SK-N-SH (cell line): ENCODE measurements around the gene CA10. TPM values are rescaled to one million over a fixed set of nuclear protein-coding genes. Genes with fewer than 3 reads are reported as not detected.

Experiments used
- CTCF ChIA-PET: fragments of 300-600, 350-600 bp; formaldehyde crosslinking; extraction: SDS; loops from one replicate; lab custom pipeline; 2021; lab: Yijun Ruan, JAX
- POLR2A ChIA-PET: fragments of 350-600 bp; sonication (Branson Sonifier 250); formaldehyde crosslinking; extraction: SDS; loops from one replicate; lab custom pipeline; 2020; ENCODE audit warnings: antibody characterized with exemption, inconsistent platforms; lab: Yijun Ruan, JAX
- DNase-seq: peaks from one replicate; pipeline ENCODE4 v3.0.0; 2012
- H2AFZ ChIP-seq: fragments of 200-600 bp; sonication (generic); 2 replicates; pipeline ENCODE4 v1.8.1; 2016; ENCODE audit warnings: antibody characterized with exemption, mild to moderate bottlenecking, low read depth
- H3F3A ChIP-seq: fragments of 200-600 bp; sonication (generic); replicated peaks from 2 replicates; pipeline ENCODE3; 2016; ENCODE audit warnings: antibody characterized with exemption, mild to moderate bottlenecking; ENCODE audit not compliant: insufficient read depth
- H3K27ac ChIP-seq, 2 experiments: fragments of 200-500 bp in 1 of 2; fragments of 200-600 bp in 1 of 2; sonication (Bioruptor generic) in 1 of 2; sonication (generic), shearing (Covaris generic) in 1 of 2; 2 replicates each; pipeline versions ENCODE4 v1.5.1 to v1.6.1; 2014 to 2016; ENCODE audit warnings: low read depth in 2 of 2, inconsistent platforms in 1 of 2, low read length in 1 of 2, mild to moderate bottlenecking in 1 of 2, mixed read lengths in 1 of 2
- H3K27me3 ChIP-seq: fragments of 200-600 bp; sonication (generic), shearing (Covaris generic); 2 replicates; pipeline ENCODE4 v1.6.1; 2016; ENCODE audit warnings: mixed run types; ENCODE audit not compliant: insufficient read depth
- H3K36me3 ChIP-seq, 2 experiments: fragments of 200-500 bp in 1 of 2; fragments of 200-600 bp in 1 of 2; sonication (Bioruptor generic) in 1 of 2; sonication (generic) in 1 of 2; replicated peaks in 1 of 2; 2 replicates each; pipeline versions ENCODE3 to v1.5.1; 2014 to 2016; ENCODE audit warnings: low read length in 1 of 2, mild to moderate bottlenecking in 1 of 2; ENCODE audit not compliant: insufficient read depth in 2 of 2, control insufficient read depth in 1 of 2
- H3K4me1 ChIP-seq, 2 experiments: fragments of 200-500 bp in 1 of 2; fragments of 200-600 bp in 1 of 2; sonication (Bioruptor generic) in 1 of 2; sonication (generic), shearing (Covaris generic) in 1 of 2; 2 replicates each; pipeline versions ENCODE4 v1.5.1 to v1.6.1; 2014 to 2016; ENCODE audit warnings: low read depth in 1 of 2, low read length in 1 of 2, mixed run types in 1 of 2; ENCODE audit not compliant: insufficient read depth in 2 of 2, control insufficient read depth in 1 of 2
- H3K4me2 ChIP-seq: fragments of 200-600 bp; sonication (generic), shearing (Covaris generic); 2 replicates; pipeline ENCODE4 v1.6.1; 2017; ENCODE audit warnings: mixed run types
- H3K4me3 ChIP-seq, 2 experiments: fragments of 200-500 bp in 1 of 2; fragments of 200-600 bp in 1 of 2; sonication (Bioruptor generic) in 1 of 2; sonication (generic), shearing (Covaris generic) in 1 of 2; 2 replicates each; pipeline versions ENCODE4 v1.5.1 to v1.8.1; 2014 to 2016; ENCODE audit warnings: low read depth in 2 of 2, inconsistent platforms in 1 of 2, low read length in 1 of 2, mild to moderate bottlenecking in 1 of 2, mixed read lengths in 1 of 2, moderate library complexity in 1 of 2
- H3K79me2 ChIP-seq: fragments of 200-600 bp; sonication (generic); 2 replicates; pipeline ENCODE4 v1.8.1; 2017; ENCODE audit warnings: mild to moderate bottlenecking; ENCODE audit not compliant: insufficient read depth
- H3K9ac ChIP-seq: fragments of 200-600 bp; sonication (generic); 2 replicates; pipeline ENCODE4 v1.6.1; 2017; ENCODE audit warnings: mixed run types
- H3K9me2 ChIP-seq: fragments of 200-600 bp; sonication (generic); 2 replicates; pipeline ENCODE4 v1.6.1; 2017; ENCODE audit warnings: mixed run types
- H3K9me3 ChIP-seq: fragments of 200-600 bp; sonication (generic); 2 replicates; pipeline ENCODE4 v1.6.1; 2017; ENCODE audit warnings: mixed run types, mild to moderate bottlenecking, moderate library complexity
- H4K20me1 ChIP-seq: fragments of 200-600 bp; sonication (generic); 2 replicates; pipeline ENCODE4 v1.6.1; 2017; ENCODE audit warnings: mild to moderate bottlenecking, mixed run types; ENCODE audit not compliant: insufficient read depth
- ELF1 ChIP-seq: IDR thresholded peaks from 2 replicates; pipeline ENCODE4 v1.4.0; 2012
- FOXM1 ChIP-seq: IDR thresholded peaks from 2 replicates; pipeline ENCODE4 v1.4.0; 2012; ENCODE audit warnings: low read depth, mild to moderate bottlenecking
- GABPA ChIP-seq: IDR thresholded peaks from 2 replicates; pipeline ENCODE4 v1.4.0; 2012; ENCODE audit warnings: low read depth, mild to moderate bottlenecking
- JUND ChIP-seq: IDR thresholded peaks from 2 replicates; pipeline ENCODE4 v1.4.0; 2012
- MXI1 ChIP-seq: IDR thresholded peaks from 2 replicates; pipeline ENCODE4 v1.6.1; 2012; ENCODE audit warnings: mild to moderate bottlenecking, low read depth, low read length, improper control_type of control experiment
- NRF1 ChIP-seq: IDR thresholded peaks from 2 replicates; pipeline ENCODE4 v1.6.1; 2012; ENCODE audit warnings: low read depth, mild to moderate bottlenecking, low read length
- POLR2AphosphoS5 ChIP-seq: IDR thresholded peaks from 2 replicates; pipeline ENCODE4 v1.6.1; 2012; ENCODE audit warnings: low read depth, low read length
- RAD21 ChIP-seq: IDR thresholded peaks from 2 replicates; pipeline ENCODE4 v1.6.1; 2012; ENCODE audit warnings: mild to moderate bottlenecking, low read length
- RCOR1 ChIP-seq: fragments of 150-350 bp; IDR thresholded peaks from 2 replicates; pipeline ENCODE4 v1.6.1; 2017; ENCODE audit warnings: antibody characterized with exemption, low read length
- RFX5 ChIP-seq: IDR thresholded peaks from 2 replicates; pipeline ENCODE4 v1.6.1; 2012; ENCODE audit warnings: mild to moderate bottlenecking, improper control_type of control experiment, low read length
- RXRA ChIP-seq: IDR thresholded peaks from 2 replicates; pipeline ENCODE4 v1.4.0; 2012; ENCODE audit warnings: low read depth, mild to moderate bottlenecking, borderline replicate concordance
- SIN3A ChIP-seq: IDR thresholded peaks from 2 replicates; pipeline ENCODE4 v1.6.1; 2012; ENCODE audit warnings: low read depth, mild to moderate bottlenecking, low read length, moderate library complexity, borderline replicate concordance
- SMC3 ChIP-seq: IDR thresholded peaks from 2 replicates; pipeline ENCODE4 v1.6.1; 2012; ENCODE audit warnings: low read depth, low read length, improper control_type of control experiment
- TAF1 ChIP-seq: IDR thresholded peaks from 2 replicates; pipeline ENCODE4 v1.6.1; 2012; ENCODE audit warnings: low read depth, mild to moderate bottlenecking, low read length, moderate library complexity, borderline replicate concordance
- TEAD4 ChIP-seq: IDR thresholded peaks from 2 replicates; pipeline ENCODE4 v1.4.0; 2012; ENCODE audit warnings: mild to moderate bottlenecking, borderline replicate concordance; ENCODE audit not compliant: insufficient read depth
- WGBS: methylation state at CpG from one replicate; pipeline ENCODE4 v1.1.6; 2017; ENCODE audit warnings: low lambda C conversion rate; 5-methylcytosine and 5-hydroxymethylcytosine counted together
- polyA plus RNA-seq, 3 experiments: library from polyadenylated mRNA; depleted of rRNA; stranded (reverse); fragments of >200 nt; gene quantifications; 2 replicates each; pipeline ENCODE4 v1.2.3, GENCODE V29; 2012
- TF ChIP-seq, protein P1 (sequence below): IDR thresholded peaks from 2 replicates; pipeline ENCODE4 v1.6.1; 2012; ENCODE audit warnings: mild to moderate bottlenecking, low read depth, low read length, moderate library complexity
- TF ChIP-seq, protein P2 (sequence below): fragments of 150-350 bp; IDR thresholded peaks from 2 replicates; pipeline ENCODE4 v1.6.1; 2017; ENCODE audit warnings: antibody characterized with exemption, low read length, low read depth, borderline replicate concordance
- TF ChIP-seq, protein P3 (sequence below): IDR thresholded peaks from 2 replicates; pipeline ENCODE4; 2012
- TF ChIP-seq, protein P4 (sequence below): fragments of 150-350 bp; IDR thresholded peaks from 2 replicates; pipeline ENCODE4 v1.6.1; 2016; ENCODE audit warnings: mild to moderate bottlenecking, low read depth, low read length
- TF ChIP-seq, protein P5 (sequence below): IDR thresholded peaks from 2 replicates; pipeline ENCODE4 v1.4.0; 2012; ENCODE audit warnings: low read depth, borderline replicate concordance

The CA10 gene
- polyA plus RNA-seq, 1 of the 3 experiments (the other 2 are of a cell fraction): not detected

DNA sequence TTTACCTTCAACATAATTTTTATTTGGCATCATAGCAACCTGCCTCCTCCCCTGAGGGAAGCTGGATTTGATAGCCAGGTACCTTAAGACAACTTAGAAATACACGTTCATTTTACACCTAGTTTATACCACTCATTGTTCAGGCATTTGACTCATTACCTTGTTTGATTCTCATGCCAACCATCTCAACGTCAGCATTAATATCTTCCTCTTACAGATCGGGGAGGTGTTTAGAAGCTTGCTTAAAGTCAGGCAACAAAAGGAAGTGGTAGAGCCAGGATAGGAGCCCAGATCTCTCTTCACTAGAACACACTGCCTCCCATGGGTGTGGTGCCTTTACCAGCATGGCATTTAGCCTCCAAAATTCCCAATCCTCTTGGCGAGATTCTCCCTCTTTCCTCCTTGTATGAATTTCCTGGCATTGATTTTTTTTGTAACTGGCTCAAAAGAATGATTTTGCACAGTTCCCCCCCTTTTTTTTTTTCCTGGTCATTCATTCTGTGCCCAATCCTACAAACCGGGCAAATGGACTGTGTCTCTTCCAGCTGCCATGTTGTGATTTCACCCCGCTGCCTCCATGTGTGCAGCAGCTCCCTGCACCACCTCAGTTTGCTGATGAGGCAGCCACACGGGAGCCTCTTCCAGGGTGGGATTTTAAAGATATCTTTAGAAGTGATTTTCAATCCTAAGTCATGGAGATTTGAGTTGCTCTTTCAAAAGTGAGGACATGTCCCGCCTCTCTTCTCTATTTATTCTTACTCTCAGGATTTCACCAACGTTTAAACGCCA, 514.6 kb downstream of the CA10 start (continued):
- TF ChIP-seq, protein P1, sequence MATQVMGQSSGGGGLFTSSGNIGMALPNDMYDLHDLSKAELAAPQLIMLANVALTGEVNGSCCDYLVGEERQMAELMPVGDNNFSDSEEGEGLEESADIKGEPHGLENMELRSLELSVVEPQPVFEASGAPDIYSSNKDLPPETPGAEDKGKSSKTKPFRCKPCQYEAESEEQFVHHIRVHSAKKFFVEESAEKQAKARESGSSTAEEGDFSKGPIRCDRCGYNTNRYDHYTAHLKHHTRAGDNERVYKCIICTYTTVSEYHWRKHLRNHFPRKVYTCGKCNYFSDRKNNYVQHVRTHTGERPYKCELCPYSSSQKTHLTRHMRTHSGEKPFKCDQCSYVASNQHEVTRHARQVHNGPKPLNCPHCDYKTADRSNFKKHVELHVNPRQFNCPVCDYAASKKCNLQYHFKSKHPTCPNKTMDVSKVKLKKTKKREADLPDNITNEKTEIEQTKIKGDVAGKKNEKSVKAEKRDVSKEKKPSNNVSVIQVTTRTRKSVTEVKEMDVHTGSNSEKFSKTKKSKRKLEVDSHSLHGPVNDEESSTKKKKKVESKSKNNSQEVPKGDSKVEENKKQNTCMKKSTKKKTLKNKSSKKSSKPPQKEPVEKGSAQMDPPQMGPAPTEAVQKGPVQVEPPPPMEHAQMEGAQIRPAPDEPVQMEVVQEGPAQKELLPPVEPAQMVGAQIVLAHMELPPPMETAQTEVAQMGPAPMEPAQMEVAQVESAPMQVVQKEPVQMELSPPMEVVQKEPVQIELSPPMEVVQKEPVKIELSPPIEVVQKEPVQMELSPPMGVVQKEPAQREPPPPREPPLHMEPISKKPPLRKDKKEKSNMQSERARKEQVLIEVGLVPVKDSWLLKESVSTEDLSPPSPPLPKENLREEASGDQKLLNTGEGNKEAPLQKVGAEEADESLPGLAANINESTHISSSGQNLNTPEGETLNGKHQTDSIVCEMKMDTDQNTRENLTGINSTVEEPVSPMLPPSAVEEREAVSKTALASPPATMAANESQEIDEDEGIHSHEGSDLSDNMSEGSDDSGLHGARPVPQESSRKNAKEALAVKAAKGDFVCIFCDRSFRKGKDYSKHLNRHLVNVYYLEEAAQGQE: no peak
- no peak for TF ChIP-seq FOXM1
- no peak for TF ChIP-seq SIN3A
- TF ChIP-seq RAD21: no peak
- no peak for TF ChIP-seq RXRA
- TF ChIP-seq RCOR1: no peak
- TF ChIP-seq GABPA: no peak

DNA sequence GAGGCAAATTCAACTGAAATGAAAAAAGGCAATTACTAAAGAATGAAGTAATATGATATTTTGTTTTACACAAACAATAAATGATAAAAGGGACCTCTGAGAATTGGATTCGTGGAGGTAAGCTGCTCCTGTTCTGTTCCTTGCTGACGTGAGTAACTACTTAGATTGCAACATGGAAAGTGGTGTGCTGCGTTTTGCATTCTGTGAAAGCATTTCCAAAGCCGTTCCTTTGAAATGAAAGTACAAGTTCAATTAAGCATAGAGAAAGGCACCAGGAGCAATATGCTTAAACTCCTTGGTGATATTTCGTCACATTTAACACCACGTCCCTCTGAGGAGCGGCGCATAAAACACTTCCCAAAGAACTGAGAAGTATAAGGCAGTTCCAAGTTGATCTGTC, 516.5 kb downstream of the CA10 start:
- Histone ChIP-seq H3F3A (no peaks in the 10 kb centered on the region), H3K4me2 (no peak overlapping the region), H3K9ac (no peak overlapping the region), H3K36me3 (no peaks in the 10 kb centered on the region), H3K4me3 (no peak overlapping the region), H2AFZ (no peak overlapping the region), H3K9me2 (no peaks in the 10 kb centered on the region), H3K79me2 (no peaks in the 10 kb centered on the region), H3K4me1 (no peaks in the 10 kb centered on the region), H3K27ac (no peak overlapping the region), H4K20me1 (no peaks in the 10 kb centered on the region), H3K27me3 (no peaks in the 10 kb centered on the region), H3K9me3 (no peaks in the 10 kb centered on the region)
- POLR2A ChIA-PET: no interaction called here
- CTCF ChIA-PET: interaction anchor here (1.1 to 4.8 kb wide), 4 partner anchors 12 to 343 kb away, joined by 3 to 25 read pairs (median 6); no protein-coding TSS in a partner anchor
- WGBS: 33% methylated on average over 8 of the region's 8 CpGs
- no peak for DNase-seq
- no peak for TF ChIP-seq RFX5
- no peak for TF ChIP-seq TEAD4
- TF ChIP-seq POLR2AphosphoS5: no peak
- TF ChIP-seq, protein P2, sequence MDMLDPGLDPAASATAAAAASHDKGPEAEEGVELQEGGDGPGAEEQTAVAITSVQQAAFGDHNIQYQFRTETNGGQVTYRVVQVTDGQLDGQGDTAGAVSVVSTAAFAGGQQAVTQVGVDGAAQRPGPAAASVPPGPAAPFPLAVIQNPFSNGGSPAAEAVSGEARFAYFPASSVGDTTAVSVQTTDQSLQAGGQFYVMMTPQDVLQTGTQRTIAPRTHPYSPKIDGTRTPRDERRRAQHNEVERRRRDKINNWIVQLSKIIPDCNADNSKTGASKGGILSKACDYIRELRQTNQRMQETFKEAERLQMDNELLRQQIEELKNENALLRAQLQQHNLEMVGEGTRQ: no peak
- no peak for TF ChIP-seq JUND
- TF ChIP-seq, protein P3, sequence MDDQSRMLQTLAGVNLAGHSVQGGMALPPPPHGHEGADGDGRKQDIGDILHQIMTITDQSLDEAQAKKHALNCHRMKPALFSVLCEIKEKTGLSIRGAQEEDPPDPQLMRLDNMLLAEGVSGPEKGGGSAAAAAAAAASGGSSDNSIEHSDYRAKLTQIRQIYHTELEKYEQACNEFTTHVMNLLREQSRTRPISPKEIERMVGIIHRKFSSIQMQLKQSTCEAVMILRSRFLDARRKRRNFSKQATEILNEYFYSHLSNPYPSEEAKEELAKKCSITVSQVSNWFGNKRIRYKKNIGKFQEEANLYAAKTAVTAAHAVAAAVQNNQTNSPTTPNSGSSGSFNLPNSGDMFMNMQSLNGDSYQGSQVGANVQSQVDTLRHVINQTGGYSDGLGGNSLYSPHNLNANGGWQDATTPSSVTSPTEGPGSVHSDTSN: no peak
- no peak for TF ChIP-seq NRF1
- no peak for TF ChIP-seq ELF1
- TF ChIP-seq MXI1: no peak
- TF ChIP-seq, protein P1: no peak
- TF ChIP-seq SMC3: no peak
- TF ChIP-seq, protein P4, sequence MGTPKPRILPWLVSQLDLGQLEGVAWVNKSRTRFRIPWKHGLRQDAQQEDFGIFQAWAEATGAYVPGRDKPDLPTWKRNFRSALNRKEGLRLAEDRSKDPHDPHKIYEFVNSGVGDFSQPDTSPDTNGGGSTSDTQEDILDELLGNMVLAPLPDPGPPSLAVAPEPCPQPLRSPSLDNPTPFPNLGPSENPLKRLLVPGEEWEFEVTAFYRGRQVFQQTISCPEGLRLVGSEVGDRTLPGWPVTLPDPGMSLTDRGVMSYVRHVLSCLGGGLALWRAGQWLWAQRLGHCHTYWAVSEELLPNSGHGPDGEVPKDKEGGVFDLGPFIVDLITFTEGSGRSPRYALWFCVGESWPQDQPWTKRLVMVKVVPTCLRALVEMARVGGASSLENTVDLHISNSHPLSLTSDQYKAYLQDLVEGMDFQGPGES: no peak
- TF ChIP-seq, protein P5, sequence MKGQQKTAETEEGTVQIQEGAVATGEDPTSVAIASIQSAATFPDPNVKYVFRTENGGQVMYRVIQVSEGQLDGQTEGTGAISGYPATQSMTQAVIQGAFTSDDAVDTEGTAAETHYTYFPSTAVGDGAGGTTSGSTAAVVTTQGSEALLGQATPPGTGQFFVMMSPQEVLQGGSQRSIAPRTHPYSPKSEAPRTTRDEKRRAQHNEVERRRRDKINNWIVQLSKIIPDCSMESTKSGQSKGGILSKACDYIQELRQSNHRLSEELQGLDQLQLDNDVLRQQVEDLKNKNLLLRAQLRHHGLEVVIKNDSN: no peak
- TF ChIP-seq RXRA: no peak
- no peak for TF ChIP-seq TAF1
